Measurements from ENCODE around the gene LRAT.

Gene LRAT

GRCh38 chr4:154779362-154779947 is 35.7 kb downstream of the LRAT start:
- DNase-seq: no peak

GRCh38 chr4:154781126-154781982 is 37.6 kb downstream of the LRAT start, which contains the start of gene RBM46:
TSS of gene RBM46 (plus strand) at chr4:154781272. CDS start at chr4:154796753, 15,481 bp downstream.
- DNase-seq: no peak

- no peak for DNase-seq
These were observed 38.1 kb downstream of the LRAT start for GRCh38 chr4:154781983-154782293.
